K562 (cell line): ENCODE data around the gene IGSF23. TPM values are rescaled to one million over a fixed set of nuclear protein-coding genes. Genes with fewer than 3 reads are reported as not detected.
A peak's percentile ranks its signal among the peaks of the same experiment; 100 is the strongest.

Source experiments
- CHD4 ChIP-seq: fragments of 200-600 bp; sonication (generic); IDR thresholded peaks from 3 replicates; pipeline ENCODE4 v1.6.1; 2012; ENCODE audit warnings: low read depth, mild to moderate bottlenecking, mixed read lengths, low read length, inconsistent platforms; ENCODE audit not compliant: insufficient read depth, insufficient replicate concordance, poor library complexity, severe bottlenecking
- ELF2 ChIP-seq: fragments of 250-450 bp; sonication (Bioruptor Pico); IDR thresholded peaks from 2 replicates; pipeline ENCODE4 v1.5.0; 2021; ENCODE audit warnings: mild to moderate bottlenecking
- ETS1 ChIP-seq: conservative IDR thresholded peaks from 2 replicates; pipeline ENCODE4 v1.6.1; 2011; ENCODE audit warnings: low read depth, mild to moderate bottlenecking, low read length; ENCODE audit not compliant: control insufficient read depth
- HSF4 ChIP-seq: fragments of 250-450 bp; sonication (Bioruptor Pico); IDR thresholded peaks from 2 replicates; pipeline ENCODE4 v2.1.2; 2022; ENCODE audit warnings: mild to moderate bottlenecking, moderate library complexity, borderline replicate concordance
- MAX ChIP-seq: sonication (generic); formaldehyde crosslinking; IDR thresholded peaks from 2 replicates; pipeline ENCODE4 v1.9.0; 2022; ENCODE audit warnings: mild to moderate bottlenecking, missing genetic modification reagents
- NR2C2 ChIP-seq, 2 experiments: fragments of 200-800 bp in 1 of 2; sonication (Bioruptor generic) in 1 of 2; sonication (generic) in 1 of 2; formaldehyde crosslinking in 1 of 2; IDR thresholded peaks; 2 replicates each; pipeline versions ENCODE4 v1.6.1 to v1.8.0; 2016 to 2022; ENCODE audit warnings: mild to moderate bottlenecking in 1 of 2, missing compliant biosample characterization in 1 of 2, missing genetic modification characterization in 1 of 2, missing genetic modification reagents in 1 of 2
- PRMT5 ChIP-seq: sonication (generic); formaldehyde crosslinking; IDR thresholded peaks from 2 replicates; pipeline ENCODE4 v1.5.0; 2020; ENCODE audit warnings: missing genetic modification reagents
- RBM17 ChIP-seq: fragments of 200-400 bp; formaldehyde crosslinking; IDR thresholded peaks from 2 replicates; pipeline ENCODE4 v1.6.1; 2017; ENCODE audit warnings: low read depth, mild to moderate bottlenecking, low read length, borderline replicate concordance
- RBM22 ChIP-seq: fragments of 200-400 bp; formaldehyde crosslinking; IDR thresholded peaks from 2 replicates; pipeline ENCODE4 v1.6.1; 2018; ENCODE audit warnings: low read length, low read depth; ENCODE audit not compliant: poor library complexity, severe bottlenecking
- SMARCE1 ChIP-seq: fragments of 450-650 bp; IDR thresholded peaks from 2 replicates; pipeline ENCODE4 v1.7.1; 2016; ENCODE audit warnings: mild to moderate bottlenecking
- TCF3 ChIP-seq: sonication (generic); formaldehyde crosslinking; IDR thresholded peaks from 2 replicates; pipeline ENCODE4 v1.4.0; 2020; ENCODE audit warnings: mild to moderate bottlenecking, missing genetic modification reagents
- ZFP30 ChIP-seq: fragments of 250-450 bp; sonication (Bioruptor Pico); IDR thresholded peaks from 2 replicates; pipeline ENCODE4 v1.8.0; 2022; ENCODE audit warnings: moderate library complexity, mild to moderate bottlenecking, inconsistent platforms, borderline replicate concordance
- ZNF224 ChIP-seq: sonication (generic); formaldehyde crosslinking; IDR thresholded peaks from 2 replicates; pipeline ENCODE4 v1.8.0; 2022; ENCODE audit warnings: mild to moderate bottlenecking, missing genetic modification reagents
- ZNF407 ChIP-seq: fragments of 450-650 bp; IDR thresholded peaks from 2 replicates; pipeline ENCODE4 v1.6.1; 2016; ENCODE audit warnings: low read depth
- ZNF408 ChIP-seq: fragments of 250-450 bp; sonication (Bioruptor Pico); IDR thresholded peaks from 2 replicates; pipeline ENCODE4 v1.4.0; 2020; ENCODE audit warnings: low read depth, mild to moderate bottlenecking, moderate library complexity
- polyA plus RNA-seq, 8 experiments: library from polyadenylated mRNA; depleted of rRNA in 4 of 8; stranded (reverse) in 5 of 8; unstranded in 3 of 8; fragments of >200 nt; fragmentation: Nextera tagmentation in 2 of 8; fragmentation: Illumina TruSeq in 1 of 8; extraction: Ambion mirVana in 2 of 8; extraction: Trizol in 1 of 8; gene quantifications; 2 replicates each; pipeline versions ENCODE4 v1.2.1 to v1.2.3, GENCODE V29; 2011 to 2014; ENCODE audit warnings: inconsistent platforms in 1 of 8, missing spikeins in 1 of 8
- total RNA-seq, 7 experiments: library from RNA; depleted of rRNA in 6 of 7; stranded (reverse); fragments of >200 nt in 6 of 7; fragmentation: Illumina TruSeq in 2 of 7; extraction: Trizol in 2 of 7; gene quantifications; 2 replicates each; pipeline versions ENCODE4 v1.2.1 to v1.2.3, GENCODE V29; 2011 to 2021; ENCODE audit warnings: low replicate concordance in 1 of 7

IGSF23 gene
- total and polyA plus RNA-seq, 9 of the 15 experiments (the other 6 are each of a cell fraction or from before 2014, with no cell fraction given) = not detected

- no peak for TF ChIP-seq ZNF407
- no peak for TF ChIP-seq ZNF408 (CRISPR knock-in tag)
- no peak for TF ChIP-seq PRMT5 (CRISPR knock-in tag)
- no peak for TF ChIP-seq CHD4
- no peak for TF ChIP-seq ZNF224
- TF ChIP-seq NR2C2 (CRISPR knock-in tag; IDR thresholded peaks at IDR 0.05) = peak; percentile 72; the same call in 1 of the 2 replicates
- TF ChIP-seq NR2C2 (tag; IDR thresholded peaks at IDR 0.05) = peak; percentile 81
- peak; percentile 84; the same call in 1 of the 2 replicates for TF ChIP-seq SMARCE1
- TF ChIP-seq RBM22 = no peak
- TF ChIP-seq ZFP30 (CRISPR knock-in tag) = no peak
- no peak for TF ChIP-seq HSF4 (CRISPR knock-in tag)
- no peak for TF ChIP-seq ETS1
- no peak for TF ChIP-seq RBM17
- TF ChIP-seq ELF2 (CRISPR knock-in tag) = no peak
- peak; percentile 95 for TF ChIP-seq TCF3 (CRISPR knock-in tag)
- no peak for TF ChIP-seq MAX (CRISPR knock-in tag)
These were observed 22.9 kb upstream of the IGSF23 start (continued) for GRCh38 chr19:44590245-44591059.
